ENCODE results near the gene CPNE6. TPM values are rescaled to one million over a fixed set of nuclear protein-coding genes. Genes with fewer than 3 reads are reported as not detected.

The CPNE6 gene
- not detected in 5 replicates for total RNA-seq (2022; extraction: Qiagen RNA extraction; ENCODE audit: low read depth)

DNA sequence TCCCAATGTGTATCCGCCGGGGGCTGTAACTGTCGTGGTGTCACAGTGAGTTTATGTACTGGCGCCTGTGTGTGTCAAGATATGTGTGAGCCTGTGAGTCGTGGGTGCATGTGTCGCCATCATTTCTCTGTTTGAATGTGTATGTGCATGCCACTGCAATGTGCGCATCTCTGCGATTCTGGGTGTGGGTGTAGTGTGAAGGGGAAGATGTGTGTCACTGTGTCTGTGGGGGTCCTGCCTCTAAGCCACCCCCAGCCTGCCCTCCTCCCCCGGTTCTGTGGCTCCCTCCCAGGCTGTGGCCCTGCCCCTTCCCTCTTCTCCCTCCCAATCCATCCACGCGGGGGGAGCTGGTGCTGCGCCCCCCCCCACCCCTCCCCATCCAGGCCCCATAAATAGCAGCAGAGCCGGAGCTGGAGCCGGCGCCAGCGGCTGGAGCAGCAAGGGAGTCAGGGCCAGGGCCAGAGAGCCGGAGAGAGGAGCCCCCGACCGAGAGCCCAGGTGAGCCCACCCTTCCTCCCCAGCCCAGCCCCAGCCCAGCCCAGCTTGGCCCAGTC is at the start of gene CPNE6:
Gene CPNE6, plus strand, starts transcription at position 419 of the 554 bp plus-strand sequence. CDS start 1,375 bp downstream, outside the sequence.

DNA sequence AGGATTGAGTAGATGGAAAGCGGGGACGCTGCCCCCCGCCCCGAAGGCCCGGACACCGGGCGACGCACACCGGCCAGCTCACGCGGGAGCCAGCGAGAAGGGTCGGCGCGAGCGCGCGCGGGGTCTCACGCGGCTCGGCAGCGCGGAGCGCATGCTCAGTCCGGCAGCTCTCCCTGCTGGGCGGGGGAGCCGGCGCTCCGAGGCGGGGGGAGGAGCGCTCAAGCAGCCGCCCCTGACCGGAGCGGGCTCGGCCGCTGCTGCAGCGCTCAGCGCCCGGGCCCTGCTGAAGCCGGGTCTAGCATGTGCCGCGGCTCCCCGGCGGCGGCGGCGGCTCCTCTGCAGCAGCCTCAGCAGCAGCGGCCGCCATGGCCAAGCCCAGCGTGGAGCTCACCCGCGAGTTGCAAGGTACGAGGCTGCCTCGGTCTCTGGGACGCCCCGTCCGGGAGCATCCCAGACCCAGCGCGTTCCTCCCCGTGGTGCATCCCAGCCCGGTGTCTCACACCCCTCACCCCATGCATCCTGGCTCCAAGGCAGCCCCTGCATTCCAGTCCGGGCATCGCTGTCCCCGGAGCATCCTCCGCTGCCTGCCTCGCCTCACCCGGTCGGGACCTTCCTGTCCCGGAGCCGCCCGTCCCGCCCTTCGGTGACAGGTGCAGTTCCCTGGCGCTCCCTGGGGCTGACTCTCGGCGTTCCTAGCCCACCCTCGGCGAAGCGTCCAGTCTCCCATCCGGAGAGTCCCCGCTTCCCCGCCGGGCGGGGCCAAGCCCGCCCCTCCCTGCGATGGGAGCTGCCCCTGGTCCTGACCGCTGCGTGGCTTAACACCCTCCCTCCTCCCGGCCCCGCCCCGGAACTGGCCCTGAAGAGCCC is 19.3 kb upstream of the CPNE6 start, which contains the start of gene CARMIL3:
Gene CARMIL3, plus strand, starts transcription at position 221 of the 867 bp plus-strand sequence. Its CDS starts 145 bp downstream, at position 366.

DNA sequence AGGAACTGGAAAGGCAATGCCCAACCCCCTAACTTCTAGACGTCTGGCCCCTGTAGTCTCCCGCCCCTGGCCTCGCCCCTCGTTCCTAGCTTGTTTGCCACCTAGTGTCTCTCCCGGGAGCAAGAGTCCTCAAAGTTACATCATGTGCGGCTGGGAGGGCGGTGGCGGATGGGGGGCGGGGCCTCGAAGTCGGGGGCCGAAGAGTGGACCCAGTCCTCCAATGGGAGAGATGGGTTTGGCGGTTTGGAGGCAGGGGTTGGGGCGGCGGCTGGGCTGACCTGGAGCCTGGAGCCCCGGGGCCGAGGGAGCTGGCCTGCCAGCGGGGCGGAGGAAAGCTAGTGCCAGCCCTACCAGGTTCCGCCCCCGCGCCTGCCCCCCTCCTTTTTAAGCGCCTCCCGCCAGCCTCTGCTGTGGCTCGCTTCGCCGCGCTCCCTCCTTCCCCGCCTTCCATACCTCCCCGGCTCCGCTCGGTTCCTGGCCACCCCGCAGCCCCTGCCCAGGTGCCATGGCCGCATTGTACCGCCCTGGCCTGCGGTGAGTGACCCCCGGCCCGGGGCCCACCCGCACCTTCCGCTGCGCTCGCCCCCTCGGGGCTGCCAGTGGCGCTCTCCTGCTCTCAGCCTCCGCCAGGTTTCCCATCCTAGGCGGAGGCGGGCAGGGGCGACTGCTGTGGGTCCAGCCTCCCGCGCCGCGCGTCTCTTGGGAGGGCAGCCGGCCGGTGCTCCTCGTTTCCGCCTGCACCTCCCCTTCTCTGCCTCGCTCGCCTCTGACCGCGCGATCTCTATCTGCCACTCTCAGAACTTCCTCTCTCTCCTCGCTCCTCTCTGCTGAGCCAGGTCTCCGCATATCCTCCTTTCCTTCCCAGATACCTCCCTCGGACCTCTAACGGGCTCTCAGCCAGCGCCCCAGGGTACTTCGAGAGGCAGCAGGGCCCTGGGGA is 22.8 kb downstream of the CPNE6 start, which contains the start of gene PCK2:
Gene PCK2, plus strand, starts transcription at position 411 of the 940 bp plus-strand sequence. Its CDS starts 95 bp downstream, at position 506.

DNA sequence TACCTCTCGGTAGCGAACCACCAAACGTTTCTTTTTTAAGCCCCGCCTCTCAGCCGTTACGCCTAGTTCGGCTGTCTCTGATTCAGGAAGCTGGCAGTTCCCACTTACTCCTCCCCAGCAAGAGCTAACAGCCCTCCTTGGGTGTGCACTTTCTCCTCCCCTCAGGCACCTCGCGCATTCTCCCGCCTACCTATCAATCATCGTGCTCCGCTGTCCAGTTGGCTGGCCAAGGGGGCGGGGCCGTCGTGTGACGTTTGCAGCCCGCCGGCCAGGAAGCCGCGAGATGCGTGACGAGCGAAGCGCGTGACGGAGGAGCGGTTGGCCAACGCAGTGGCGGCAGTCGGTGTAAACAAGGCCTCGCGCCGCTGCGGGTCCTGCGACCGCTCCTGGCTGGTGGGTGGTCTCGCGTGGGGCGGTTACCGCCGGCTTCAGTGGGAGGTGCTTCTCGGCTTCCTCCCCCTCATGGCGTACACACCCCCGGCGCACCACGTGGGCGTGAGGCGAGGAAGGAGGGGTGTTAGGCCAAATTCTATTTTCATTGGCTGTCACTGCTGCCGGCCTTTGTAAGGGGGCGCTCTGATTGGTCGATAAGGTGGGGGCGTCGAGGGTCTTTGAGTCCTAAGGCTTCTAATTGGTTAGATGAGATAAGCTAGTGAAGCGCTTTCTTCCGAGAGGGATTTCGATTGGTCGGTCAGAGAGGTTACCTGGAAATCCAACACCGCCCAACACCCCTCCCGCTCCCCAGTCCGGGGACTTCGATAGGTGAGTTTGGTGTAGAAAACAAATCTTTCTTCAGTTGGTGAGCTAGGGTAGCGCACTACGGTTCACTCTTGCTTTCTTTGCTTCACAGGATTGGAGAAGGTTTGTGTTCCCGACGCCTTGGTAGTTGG is 43.4 kb downstream of the CPNE6 start, which contains the start of the genes DCAF11 and NRL:
Gene DCAF11, plus strand, starts transcription at position 246 of the 890 bp plus-strand sequence. CDS start 818 bp downstream, outside the sequence.
Gene NRL, minus strand, starts transcription at position 418 of the 890 bp plus-strand sequence. CDS start 32,101 bp downstream, outside the sequence.

Other genes with a start within 250 kb of the CPNE6 start
- 42.2 to 47.9 TPM (median 46.2 TPM) in 5 replicates for gene DHRS4, start 117.8 kb upstream of the CPNE6 start, total RNA-seq (2022; extraction: Qiagen RNA extraction; ENCODE audit: low read depth)
- 22.1 to 37.0 TPM (median 30.3 TPM) in 5 replicates for gene DHRS4L2, start 82.6 kb upstream of the CPNE6 start, total RNA-seq (2022; extraction: Qiagen RNA extraction; ENCODE audit: low read depth)
- gene CARMIL3, start 19.6 kb upstream of the CPNE6 start, total RNA-seq (2022; extraction: Qiagen RNA extraction; ENCODE audit: low read depth) = 0.34 to 0.95 TPM (median 0.49 TPM) in 5 replicates
- gene PCK2, start 22.7 kb downstream of the CPNE6 start, total RNA-seq (2022; extraction: Qiagen RNA extraction; ENCODE audit: low read depth) = 16.5 to 22.6 TPM (median 20.9 TPM) in 5 replicates
- gene DCAF11, start 43.2 kb downstream of the CPNE6 start, total RNA-seq (2022; extraction: Qiagen RNA extraction; ENCODE audit: low read depth) = 19.5 to 23.6 TPM (median 20.5 TPM) in 5 replicates
- 0.72 to 1.2 TPM (median 0.80 TPM) in 5 replicates for gene NRL, start 43.4 kb downstream of the CPNE6 start, total RNA-seq (2022; extraction: Qiagen RNA extraction; ENCODE audit: low read depth)
- 0.17 to 0.31 TPM in 2 of 5 replicates, not detected in the others for gene FITM1, start 59.1 kb downstream of the CPNE6 start, total RNA-seq (2022; extraction: Qiagen RNA extraction; ENCODE audit: low read depth)
- 166 to 196 TPM (median 176 TPM) in 5 replicates for gene PSME1, start 64.6 kb downstream of the CPNE6 start, total RNA-seq (2022; extraction: Qiagen RNA extraction; ENCODE audit: low read depth)
- gene EMC9, start 70.0 kb downstream of the CPNE6 start, total RNA-seq (2022; extraction: Qiagen RNA extraction; ENCODE audit: low read depth) = 45.0 to 65.7 TPM (median 61.1 TPM) in 5 replicates
- gene PSME2, start 75.0 kb downstream of the CPNE6 start, total RNA-seq (2022; extraction: Qiagen RNA extraction; ENCODE audit: low read depth) = 163 to 221 TPM (median 173 TPM) in 5 replicates
- gene RNF31, start 75.9 kb downstream of the CPNE6 start, total RNA-seq (2022; extraction: Qiagen RNA extraction; ENCODE audit: low read depth) = 18.9 to 37.4 TPM (median 28.0 TPM) in 5 replicates
- gene IRF9, start 89.7 kb downstream of the CPNE6 start, total RNA-seq (2022; extraction: Qiagen RNA extraction; ENCODE audit: low read depth) = 14.5 to 20.9 TPM (median 16.8 TPM) in 5 replicates
- 4.0 to 5.5 TPM (median 5.1 TPM) in 5 replicates for gene REC8, start 100.5 kb downstream of the CPNE6 start, total RNA-seq (2022; extraction: Qiagen RNA extraction; ENCODE audit: low read depth)
- gene IPO4, start 117.3 kb downstream of the CPNE6 start, total RNA-seq (2022; extraction: Qiagen RNA extraction; ENCODE audit: low read depth) = 79.3 to 90.2 TPM (median 86.3 TPM) in 5 replicates
- 63.2 to 70.0 TPM (median 67.6 TPM) in 5 replicates for gene TM9SF1, start 123.9 kb downstream of the CPNE6 start, total RNA-seq (2022; extraction: Qiagen RNA extraction; ENCODE audit: low read depth)
- gene TSSK4, start 134.1 kb downstream of the CPNE6 start, total RNA-seq (2022; extraction: Qiagen RNA extraction; ENCODE audit: low read depth) = not detected in 5 replicates
- gene CHMP4A, start 141.9 kb downstream of the CPNE6 start, total RNA-seq (2022; extraction: Qiagen RNA extraction; ENCODE audit: low read depth) = 71.9 to 101 TPM (median 93.0 TPM) in 5 replicates
- 27.3 to 34.4 TPM (median 29.4 TPM) in 5 replicates for gene MDP1, start 144.5 kb downstream of the CPNE6 start, total RNA-seq (2022; extraction: Qiagen RNA extraction; ENCODE audit: low read depth)
- gene NEDD8, start 160.8 kb downstream of the CPNE6 start, total RNA-seq (2022; extraction: Qiagen RNA extraction; ENCODE audit: low read depth) = 444 to 520 TPM (median 484 TPM) in 5 replicates
- 54.3 to 66.4 TPM (median 58.1 TPM) in 5 replicates for gene GMPR2, start 161.4 kb downstream of the CPNE6 start, total RNA-seq (2022; extraction: Qiagen RNA extraction; ENCODE audit: low read depth)
- gene TINF2, start 171.1 kb downstream of the CPNE6 start, total RNA-seq (2022; extraction: Qiagen RNA extraction; ENCODE audit: low read depth) = 34.2 to 38.2 TPM (median 36.6 TPM) in 5 replicates
- 0.53 to 1.1 TPM (median 1.0 TPM) in 5 replicates for gene TGM1, start 191.6 kb downstream of the CPNE6 start, total RNA-seq (2022; extraction: Qiagen RNA extraction; ENCODE audit: low read depth)
- 15.2 to 18.4 TPM (median 16.6 TPM) in 5 replicates for gene RABGGTA, start 200.0 kb downstream of the CPNE6 start, total RNA-seq (2022; extraction: Qiagen RNA extraction; ENCODE audit: low read depth)
- 10.3 to 14.0 TPM (median 13.1 TPM) in 5 replicates for gene DHRS1, start 228.2 kb downstream of the CPNE6 start, total RNA-seq (2022; extraction: Qiagen RNA extraction; ENCODE audit: low read depth)
- gene NOP9, start 228.3 kb downstream of the CPNE6 start, total RNA-seq (2022; extraction: Qiagen RNA extraction; ENCODE audit: low read depth) = 13.7 to 17.0 TPM (median 16.6 TPM) in 5 replicates
- gene CIDEB, start 236.4 kb downstream of the CPNE6 start, total RNA-seq (2022; extraction: Qiagen RNA extraction; ENCODE audit: low read depth) = 0.15 to 1.00 TPM (median 0.20 TPM) in 5 replicates
- gene LTB4R2, start 238.6 kb downstream of the CPNE6 start, total RNA-seq (2022; extraction: Qiagen RNA extraction; ENCODE audit: low read depth) = 2.5 to 5.7 TPM (median 4.3 TPM) in 5 replicates
- 3.7 to 6.6 TPM (median 6.4 TPM) in 5 replicates for gene LTB4R, start 239.9 kb downstream of the CPNE6 start, total RNA-seq (2022; extraction: Qiagen RNA extraction; ENCODE audit: low read depth)

All from A549 treated with RU486 at 1 μM for 4 hours (cell line).